Measurements from ENCODE around the gene A2M.
A peak's percentile ranks its signal among the peaks of the same experiment; 100 is the strongest.

The A2M gene

DNA sequence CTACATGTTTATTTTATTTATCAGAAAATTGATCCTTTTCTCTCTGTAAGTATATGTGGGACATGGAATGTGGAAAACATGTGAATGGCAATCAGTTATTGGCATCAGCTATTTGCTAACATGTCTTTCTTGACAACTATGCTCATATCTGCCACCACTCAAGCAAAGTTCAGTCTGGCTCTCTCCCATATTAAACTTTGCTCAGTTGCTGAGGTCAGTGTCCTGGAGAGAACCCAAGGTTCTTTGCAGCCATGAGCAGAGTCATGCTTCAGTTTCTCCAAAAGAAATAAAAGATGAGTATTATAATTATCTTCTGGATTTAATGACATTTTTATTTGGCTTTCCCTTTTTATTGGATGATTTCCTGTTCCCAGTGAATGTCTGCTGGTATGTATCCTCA is 42.6 kb downstream of the A2M start:
- DNase-seq (ENCODE audit: low read depth in 2 of 2): no peak

DNA sequence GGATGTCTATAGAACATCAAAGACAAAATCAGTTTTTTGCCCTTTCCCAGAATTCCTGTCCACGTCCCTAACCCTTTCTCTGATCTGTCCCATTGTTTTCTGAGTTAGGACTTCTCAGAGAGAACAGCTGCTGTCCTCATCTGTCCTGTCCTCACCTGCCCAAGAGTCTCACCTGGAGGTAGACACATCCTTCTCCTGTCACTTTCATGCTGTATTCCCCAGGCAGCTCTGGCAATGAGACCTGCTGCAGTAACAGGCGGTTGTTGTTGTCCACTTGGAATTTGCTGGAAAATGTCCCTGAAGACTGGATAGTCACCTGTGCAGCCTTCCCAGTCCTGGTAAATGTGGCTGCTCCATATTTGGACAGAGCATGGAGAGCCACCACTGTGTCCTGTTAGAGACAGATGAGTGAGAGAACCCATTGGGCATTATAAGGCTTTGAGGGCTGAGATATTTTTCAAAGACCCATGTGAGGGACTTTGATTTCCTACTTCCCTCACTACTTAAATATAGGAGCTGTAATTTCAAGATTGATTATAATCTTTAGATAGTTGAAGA is 43.2 kb downstream of the A2M start:
- no peak for DNase-seq (ENCODE audit: low read depth in 2 of 2)

DNA sequence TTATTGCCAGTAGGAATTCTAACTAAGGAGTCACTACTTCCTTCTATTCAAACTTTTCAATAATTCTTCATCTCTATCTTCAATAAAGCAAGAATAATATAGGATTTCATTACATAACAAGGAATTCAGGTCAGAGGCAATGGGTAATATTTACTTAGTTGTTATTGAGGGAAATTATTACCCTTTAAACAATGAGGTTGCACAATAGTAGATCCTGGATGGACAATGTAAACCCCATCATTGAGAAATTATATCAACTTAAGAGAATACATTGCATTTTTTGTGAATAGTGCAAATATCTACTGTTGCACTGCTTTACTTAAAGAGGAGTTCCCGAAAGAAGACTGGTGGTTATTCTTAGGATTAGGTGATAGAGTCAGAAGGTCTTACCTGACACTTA is 43.8 kb downstream of the A2M start:
- DNase-seq (ENCODE audit: low read depth in 2 of 2): no peak

DNA sequence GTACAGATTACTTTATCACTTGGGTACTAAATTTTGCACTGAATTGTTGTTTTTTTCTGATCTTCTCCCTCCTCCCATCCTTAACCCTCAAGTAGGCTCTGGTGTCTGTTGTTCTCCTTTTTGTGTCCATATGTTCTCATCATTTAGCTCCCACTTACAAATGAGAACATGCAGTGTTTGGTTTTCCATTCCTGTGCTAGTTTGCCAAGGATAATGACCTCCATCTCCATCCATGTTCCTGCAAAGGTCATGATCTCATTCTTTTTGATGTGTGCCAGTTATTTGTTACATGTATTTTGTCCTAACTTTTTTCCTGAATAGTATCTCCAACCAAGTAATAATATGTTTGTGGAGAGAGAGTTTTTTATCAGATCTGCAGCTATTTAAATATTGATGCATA is 44.2 kb downstream of the A2M start:
- no peak for DNase-seq (ENCODE audit: low read depth in 2 of 2)

DNA sequence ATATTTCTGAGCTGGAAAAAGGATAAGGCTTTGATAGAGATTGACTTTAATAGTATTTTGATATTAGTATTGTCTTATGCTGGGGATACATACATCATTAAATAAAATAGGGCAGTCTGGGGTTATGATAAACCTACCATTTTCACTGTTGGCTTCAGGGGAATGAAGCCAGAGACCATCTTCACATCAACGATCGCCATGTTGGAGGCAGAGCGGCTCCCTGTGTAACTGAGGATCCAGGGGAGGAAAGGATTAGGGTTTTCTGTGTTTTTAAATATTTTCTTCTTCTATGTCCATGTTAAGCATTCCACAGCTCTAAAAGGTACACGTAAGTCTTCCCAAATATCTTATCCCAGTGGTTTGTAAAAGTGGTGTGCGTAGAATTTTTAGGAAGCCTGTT is 45.4 kb downstream of the A2M start:
- no peak for DNase-seq (ENCODE audit: low read depth in 2 of 2)

DNA sequence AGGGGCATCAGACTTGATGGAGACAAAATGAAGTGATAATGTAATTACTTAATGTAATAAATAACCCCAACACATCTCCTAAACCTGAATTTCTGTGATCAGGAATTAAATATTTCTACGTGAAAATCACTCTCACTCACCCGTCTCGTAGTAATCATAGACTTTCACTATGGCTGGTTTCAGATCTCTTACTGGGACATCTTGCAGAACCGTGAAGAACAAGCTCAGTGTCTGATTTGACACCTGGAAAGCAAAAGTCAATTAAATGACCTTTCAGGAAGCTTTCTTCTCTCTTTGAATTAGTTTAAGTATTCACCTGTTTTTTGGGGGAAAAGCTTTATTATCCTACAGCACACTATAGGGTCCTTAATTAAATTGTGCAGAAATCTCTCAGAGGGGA is 47.1 kb downstream of the A2M start:
- no peak for DNase-seq (ENCODE audit: low read depth in 2 of 2)

DNA sequence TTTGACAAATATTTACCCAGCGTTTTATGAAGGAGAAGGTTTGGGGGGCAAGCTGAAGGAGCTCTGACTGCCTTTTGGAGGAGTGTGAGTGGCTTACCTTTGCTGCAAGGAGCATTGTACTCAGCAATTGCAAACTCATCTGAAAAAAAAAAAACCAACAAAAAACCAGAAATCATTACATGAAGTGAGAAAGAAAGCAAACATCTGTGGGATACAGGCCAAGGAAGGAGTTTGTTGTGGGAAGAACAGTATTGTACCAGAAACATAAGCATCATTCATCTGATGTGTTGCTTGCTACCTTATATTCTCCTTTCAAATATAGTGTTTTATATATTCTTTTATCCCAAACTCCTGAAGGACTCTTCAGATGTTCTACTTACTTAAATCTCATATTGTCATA is 47.6 kb downstream of the A2M start:
- DNase-seq (ENCODE audit: low read depth in 2 of 2): no peak

DNA sequence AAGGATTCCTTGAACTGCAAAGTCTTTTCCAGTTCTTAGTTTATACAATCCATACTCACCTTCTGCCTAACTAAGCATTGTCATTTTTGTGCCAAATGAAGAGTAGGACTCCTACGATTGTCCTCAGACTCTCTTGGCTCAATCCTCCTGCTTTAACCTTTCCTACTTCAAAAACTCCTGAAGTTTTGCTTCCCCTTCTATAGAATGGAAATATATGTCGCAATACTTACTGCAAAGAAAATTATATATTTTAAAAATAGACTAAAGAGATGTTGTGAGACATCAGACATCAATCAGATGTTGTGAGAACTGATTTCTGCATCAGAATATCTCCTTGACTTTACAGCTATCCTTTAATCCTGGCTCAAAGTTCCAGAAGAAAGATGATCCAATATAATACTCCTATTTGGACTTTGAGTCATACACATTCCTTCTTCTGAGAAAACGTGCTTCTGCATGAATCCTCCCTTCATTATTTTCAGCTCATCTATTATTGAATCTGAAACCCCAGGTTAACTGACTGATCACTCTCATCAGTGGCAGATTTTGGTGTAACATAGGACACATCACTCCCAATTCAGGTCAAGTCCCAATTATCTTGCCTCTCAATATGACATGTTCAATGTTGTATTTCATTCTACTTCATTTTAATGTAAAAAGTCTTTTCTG is 48.8 kb downstream of the A2M start:
- no peak for DNase-seq (ENCODE audit: low read depth in 2 of 2)

DNA sequence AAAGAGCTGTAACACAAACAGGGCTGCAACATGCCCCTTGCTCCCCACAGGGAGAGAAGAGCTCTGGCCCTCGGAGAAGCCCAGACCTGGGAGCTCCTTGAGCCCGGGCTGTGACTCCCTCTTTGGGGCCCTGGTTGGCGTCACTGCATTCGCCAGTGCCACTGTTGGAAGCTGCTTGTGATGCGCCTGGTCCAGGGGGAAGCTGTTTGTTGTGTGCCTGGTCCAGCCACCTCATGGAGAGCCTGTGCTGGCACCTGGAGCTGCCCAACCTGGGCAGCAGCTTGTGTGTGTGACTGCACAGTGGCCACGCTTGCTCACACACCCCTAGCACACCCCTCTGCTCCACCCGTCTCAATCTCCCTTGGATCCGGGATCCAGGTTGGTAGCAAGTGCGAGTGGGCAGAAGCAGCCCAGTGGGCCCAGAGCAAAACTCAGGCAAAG is 49.5 kb downstream of the A2M start:
- DNase-seq (ENCODE audit: low read depth in 2 of 2): no peak

DNA sequence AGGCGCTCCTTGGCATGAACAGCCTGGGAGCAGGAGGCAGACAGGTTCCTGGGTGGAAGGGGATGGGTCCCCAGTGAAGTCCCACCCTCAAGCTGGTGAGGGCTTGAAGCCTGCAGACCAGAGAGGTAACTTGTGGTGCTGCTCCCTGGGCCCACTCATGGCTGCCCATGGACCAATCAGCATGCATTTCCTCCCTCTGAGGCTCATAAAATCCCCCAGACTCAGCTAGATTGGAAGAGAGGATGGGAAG is 50.2 kb downstream of the A2M start:
- no peak for DNase-seq (ENCODE audit: low read depth in 2 of 2)

DNA sequence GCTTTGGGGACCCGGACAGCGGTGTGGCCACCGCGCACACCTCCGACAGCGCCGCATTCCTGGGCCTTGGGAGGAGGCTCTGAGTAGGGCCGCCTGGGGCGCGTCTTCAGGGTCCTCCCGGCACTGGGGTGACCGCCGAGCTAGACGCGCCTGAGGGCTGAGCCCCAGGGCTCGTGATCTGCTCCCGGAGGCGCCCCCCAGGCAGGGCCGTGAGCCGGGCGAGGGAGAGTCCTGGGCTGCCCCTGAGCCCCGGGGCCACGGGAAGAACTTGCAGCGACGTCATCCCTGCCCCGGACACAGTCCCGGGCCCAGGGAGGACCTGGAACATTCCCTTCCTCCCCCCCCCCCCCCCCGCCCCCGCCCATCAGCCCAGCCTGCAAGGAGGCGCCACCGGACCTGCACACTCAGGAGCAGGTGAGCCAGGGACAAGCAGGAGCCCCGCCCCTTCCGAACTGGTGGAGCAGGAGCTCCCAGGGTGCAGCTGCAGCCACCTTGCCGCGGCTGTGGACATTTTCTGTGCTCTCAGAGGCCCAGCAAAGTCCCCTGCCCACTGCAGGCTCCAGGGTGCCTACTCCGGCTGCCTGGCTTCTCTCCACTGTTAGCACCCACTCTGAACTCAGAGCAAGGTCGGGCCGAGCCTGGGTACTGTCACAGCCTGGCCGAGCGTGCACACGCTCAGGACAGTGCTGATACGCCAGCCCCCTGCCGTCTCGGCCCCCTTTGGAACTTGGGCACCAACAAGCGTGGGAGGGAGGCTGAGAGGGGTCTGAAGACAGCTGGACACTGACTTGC is 50.7 kb downstream of the A2M start:
- no peak for DNase-seq (ENCODE audit: low read depth in 2 of 2)

DNA sequence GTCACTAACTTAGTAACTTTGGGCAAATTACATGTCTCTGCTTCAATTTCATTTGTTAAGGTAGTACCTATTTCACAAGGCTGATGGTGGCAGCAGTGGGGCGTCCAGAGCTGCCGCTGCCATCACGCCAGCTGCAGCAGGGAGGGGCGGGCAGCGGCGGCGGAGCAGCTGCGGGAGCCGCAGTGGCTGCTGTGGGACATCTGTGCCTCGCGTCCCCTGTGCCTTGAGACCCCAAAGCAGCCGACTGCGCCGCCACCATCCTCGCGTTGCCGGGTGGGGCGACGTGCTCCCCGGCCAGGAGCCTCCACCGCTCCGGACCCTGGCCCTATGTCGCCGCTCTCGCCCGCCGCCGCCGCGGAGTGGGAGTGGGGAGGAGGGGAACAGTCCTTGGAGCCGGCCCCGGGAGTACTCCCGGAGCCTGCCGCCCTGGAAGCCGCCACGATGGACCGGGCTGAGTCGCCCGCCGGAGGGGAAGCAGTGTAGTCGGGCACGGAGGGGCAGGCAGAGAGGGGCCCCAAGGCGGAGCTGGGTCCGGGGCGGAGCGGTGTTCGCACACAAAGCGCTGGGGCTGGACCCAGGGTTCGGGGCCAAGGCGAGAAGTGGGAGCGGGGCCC is 51.4 kb downstream of the A2M start:
- peak in 1 of 2 donors; percentile 29 for DNase-seq (ENCODE audit: low read depth in 2 of 2)

DNA sequence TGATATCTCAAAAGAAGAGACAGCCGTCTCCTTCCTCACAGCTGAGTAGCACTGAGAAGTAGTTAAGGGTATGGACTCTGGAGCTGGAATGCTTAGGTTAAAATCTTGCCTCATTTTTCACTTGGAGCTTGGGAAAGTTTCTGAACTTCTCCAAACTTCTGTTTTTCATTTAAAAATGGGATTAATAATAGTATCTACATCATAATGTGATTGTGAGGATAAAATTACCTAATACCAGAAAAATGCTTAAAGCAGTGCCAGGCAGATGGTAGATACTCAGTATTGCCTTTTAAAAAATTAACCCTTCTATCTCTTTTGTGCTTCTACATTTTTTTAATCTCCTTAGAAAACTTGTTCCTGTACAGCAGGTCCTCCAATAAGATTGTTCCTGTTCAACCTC is 63.1 kb downstream of the A2M start:
- no peak for DNase-seq (ENCODE audit: low read depth in 2 of 2)

DNA sequence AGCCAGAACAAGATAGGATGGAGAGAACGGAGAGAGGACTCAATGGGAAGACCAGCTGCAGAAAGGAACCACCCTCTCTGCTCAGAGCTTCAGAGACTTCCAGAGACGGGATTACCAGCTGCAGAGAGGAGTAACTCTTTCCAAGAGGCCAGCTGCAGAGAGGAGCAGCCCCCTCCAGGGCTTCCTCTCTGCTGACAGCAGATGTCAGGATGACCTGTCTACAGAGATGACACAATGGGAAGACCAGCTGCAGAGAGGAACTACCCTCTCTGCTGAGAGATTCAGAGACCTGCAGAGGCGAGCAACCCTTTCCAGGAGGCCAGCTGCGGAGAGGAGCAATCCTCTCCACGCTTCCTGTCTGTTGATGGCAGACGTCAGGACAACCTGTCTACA is 64.6 kb downstream of the A2M start:
- no peak for DNase-seq (ENCODE audit: low read depth in 2 of 2)

DNA sequence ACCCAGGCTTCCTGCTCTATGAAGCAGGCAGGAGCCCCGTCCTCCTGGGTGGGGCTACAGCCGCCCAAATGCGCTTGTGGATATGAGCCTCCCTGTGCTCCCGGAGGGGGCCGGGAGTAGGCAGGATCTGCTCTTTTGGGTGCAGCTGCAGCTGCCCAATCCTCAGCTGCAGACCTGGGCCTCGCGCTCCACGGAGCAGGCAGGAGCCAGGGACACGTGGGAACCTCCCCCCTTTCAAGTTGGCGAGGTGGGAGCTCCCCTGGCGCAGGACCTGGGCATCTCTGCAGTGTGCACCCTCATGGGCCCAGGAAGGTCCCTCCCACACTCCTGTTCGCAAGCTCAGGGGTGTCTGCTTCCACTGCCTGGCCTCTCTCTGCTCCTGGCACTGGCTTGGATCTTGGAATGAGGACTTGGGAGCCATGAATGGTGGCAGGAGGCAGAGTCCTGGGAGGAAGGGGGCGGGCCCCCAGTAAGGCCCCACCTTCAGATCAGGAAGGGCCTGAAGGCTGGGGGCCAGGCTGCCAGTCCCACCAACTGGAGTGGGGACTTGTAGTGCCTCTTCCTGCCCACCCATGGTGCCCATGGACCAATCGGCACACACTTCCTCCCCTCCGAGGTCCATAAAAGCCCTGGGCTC is 65.1 kb downstream of the A2M start:
- DNase-seq (ENCODE audit: low read depth in 2 of 2): no peak

DNA sequence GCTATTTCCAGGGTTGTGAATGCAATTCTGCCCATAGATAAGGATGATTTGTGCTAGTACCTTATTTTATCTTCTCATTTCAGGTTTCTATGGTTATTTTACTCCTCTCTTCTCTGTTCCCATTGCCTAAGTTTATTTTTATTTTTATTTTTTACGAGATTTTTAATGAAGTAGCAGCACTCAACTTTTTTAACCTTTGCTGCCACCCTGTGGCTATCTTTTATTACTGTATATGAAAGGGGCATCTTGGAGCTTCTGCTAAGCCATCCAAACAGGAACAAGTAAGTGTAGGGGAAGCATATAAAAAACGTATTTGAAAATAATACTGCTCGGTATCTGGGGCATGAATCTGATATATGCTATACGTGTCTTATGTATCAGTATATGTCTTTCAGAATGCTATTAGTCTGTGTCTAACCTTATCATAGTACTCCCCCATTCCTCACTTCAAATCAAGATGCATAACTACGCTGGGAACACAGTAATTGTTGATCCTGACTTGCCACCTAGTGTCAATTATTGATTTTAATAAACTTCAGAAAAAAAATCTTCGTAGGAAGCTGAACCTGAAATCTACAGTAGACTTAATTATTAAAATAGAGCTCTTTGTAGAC is 66.1 kb downstream of the A2M start:
- DNase-seq (ENCODE audit: low read depth in 2 of 2): no peak

DNA sequence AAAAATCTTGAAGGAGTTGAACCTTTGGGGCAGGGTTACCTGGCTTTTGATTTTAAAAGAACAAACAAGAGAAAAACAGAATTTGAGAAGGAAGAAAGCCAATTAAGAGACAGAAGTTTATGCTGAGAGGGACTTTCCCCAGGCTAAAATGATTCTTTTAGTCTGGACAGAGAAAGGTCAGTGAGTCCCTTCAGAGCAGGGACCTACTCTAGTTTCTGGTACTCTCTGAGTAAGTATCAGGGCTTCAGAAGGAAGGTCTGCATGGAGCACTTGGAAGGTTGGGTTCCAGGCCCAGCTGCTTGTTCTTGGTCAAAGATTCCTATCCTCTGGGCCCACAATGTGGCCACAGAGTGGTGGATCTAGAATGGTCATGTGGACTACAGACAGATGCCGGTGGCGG is 66.8 kb downstream of the A2M start:
- DNase-seq (ENCODE audit: low read depth in 2 of 2): no peak

DNA sequence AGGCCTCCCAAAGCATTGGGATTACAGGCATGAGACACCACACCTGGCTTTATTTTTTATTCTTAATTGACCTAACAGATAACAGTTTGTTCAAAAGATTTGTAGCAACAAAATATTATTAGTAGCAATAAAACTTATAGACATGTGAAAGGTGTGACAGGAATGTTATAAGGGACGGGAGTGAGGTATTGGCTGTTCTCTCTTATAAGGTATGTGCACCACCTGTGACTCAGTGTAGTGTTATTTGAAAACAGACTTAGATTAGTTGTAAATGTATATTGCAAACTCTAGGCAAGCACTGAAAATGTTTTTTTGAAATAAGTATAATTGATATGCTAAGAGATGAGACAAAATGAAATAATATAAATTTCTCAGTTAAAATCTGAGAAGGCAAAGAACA is 68.6 kb downstream of the A2M start:
- no peak for DNase-seq (ENCODE audit: low read depth in 2 of 2)

DNA sequence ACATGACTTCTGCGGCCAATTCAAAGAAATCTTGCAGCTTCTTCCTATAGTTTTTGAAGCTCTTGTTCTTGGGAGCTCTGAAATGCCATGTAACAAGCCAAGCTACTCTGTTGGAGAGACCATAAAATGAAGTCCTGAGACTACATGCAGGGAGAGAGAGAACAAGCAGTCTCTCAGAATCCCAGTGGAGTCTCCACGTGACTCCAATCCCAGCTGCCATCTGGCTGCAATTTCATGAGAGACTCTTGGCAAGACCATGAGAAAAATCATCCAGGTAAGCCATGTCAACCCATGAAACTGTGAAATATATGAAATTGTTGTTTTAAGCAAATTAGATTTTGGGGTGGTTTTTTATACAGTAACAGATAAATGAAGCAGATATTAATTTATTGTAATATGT is 72.0 kb downstream of the A2M start:
- DNase-seq (ENCODE audit: low read depth in 2 of 2): no peak

DNA sequence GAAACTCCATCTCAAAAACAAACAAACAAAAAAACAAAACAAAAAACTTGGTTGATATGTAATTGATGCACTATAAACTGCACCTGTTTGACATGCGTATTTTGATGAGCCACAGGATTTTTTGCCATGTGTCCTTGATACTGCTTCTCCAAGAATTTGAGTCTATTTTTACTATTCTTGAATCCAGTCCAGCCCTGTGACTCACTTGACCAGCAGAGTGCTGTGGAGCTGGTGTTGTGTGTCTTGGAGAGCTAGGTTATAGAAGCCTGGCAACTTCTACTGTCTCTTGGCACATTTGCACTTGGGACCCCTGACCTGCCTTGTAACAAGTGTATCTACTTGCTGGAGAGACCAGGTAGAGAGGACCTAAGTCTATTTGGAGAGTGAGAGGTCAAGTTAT is 74.4 kb downstream of the A2M start:
- no peak for DNase-seq (ENCODE audit: low read depth in 2 of 2)

DNA sequence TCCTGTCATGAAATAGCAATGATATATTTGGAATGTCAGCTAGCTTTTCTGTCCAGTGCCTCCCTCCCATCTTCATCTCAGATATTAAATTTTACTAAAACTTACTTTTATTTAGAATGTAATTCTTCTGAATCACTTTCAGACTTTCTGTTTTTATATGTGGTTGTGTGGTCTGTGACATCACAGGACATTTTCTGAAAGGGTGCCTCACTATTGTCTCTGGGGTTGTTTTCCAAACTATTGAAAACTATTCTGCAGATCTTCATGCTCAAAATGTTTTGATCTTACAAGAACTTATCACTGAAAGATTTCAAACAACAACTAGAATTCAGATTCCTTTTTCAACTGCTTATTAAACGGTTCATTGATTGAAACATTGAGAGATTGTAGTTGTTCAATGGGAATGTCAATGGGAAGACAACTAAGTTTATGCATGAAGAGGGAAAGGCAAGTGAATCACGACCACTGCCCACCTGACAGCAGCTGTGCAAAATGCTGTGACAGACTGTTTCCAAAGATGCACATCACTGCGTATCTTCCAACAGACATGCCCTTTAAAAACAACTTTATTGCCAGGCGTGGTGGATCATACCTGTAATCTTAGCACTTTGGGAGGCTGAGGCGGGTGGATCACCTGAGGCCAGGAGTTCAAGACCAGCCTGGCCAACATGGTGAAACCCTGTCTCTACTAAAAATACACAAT is 75.1 kb downstream of the A2M start:
- no peak for DNase-seq (ENCODE audit: low read depth in 2 of 2)

Measured in stimulated activated CD8-positive, alpha-beta memory T cell treated with anti-CD3 and anti-CD28 coated beads, Interleukin-2, amount 100 ng/mL, for 1 hour (primary cell).